Measurements from ENCODE around the gene ZFYVE16.
"Not testable (repeated sequence)": the region's sequence is repeated elsewhere in the genome, so short reads cannot be mapped to it uniquely, and the experiment has no call there.

The ZFYVE16 gene

DNA sequence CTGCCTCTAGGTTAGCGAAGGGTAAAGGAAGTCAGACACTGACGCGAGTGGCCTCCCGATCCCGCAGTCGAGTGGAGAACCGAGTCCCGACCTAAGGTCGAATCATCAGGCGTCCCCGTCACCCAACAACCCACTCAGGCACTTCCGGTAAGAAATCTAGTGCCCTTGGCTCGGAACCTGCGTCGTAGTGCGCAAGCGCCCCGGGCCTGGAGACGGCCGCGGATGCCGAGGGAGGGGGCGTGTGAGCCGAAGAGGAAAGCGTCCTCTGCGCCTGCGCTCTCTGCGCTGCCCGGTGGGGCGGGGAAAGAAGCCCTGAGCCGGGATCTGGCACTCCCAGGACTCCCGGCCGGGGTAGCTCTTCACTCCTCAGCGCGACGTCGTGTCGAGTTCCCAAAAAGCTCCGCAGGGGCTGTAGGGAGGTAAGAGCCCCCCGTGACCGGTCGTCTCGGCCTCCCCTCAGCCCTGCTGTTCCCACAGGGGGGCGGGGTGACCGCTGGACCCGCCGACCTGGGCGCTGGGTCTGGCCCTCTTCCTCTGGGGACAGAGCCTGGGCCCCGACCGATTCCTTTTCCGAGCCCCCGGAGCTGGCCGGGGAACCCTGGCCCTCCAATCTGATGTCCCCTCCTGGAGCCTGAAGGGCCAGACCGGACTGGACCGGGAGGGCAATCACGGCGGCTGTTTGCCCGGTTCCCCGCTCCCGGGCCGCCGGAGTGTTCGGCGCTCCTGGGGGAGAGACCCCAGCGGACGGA is at the start of gene ZFYVE16:
Gene ZFYVE16 (plus strand): TSS at position 330 of the 749 bp plus-strand sequence. CDS start 26,084 bp downstream, outside the sequence.
- DNase-seq (ENCODE audit: low read depth) = peak; percentile 97

DNA sequence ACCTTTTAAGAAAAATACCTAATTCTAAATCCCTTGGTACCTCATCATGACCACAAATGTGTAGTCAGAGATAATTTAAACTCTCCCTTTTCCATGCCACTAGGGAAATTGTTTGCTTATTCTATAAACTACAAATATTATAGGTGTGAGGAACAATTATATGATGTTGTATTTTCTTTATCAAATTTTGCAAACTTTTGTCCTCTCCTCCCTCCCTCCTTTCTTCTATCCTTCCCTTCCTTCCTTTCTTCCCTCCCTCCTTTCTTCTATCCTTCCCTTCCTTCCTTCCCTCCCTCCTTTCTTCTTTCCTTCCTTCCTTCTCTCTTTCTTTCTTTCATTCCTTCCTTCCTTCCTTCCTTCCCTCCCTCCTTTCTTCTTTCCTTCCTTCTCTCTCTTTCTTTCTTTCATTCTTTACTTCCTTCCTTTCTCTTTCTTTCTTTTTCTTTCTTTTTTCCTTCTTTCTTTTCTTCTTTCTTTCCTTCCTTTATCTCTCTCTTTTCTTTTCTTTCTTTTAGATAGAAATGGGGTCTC is 46.9 kb upstream of the ZFYVE16 start:
- no peak for DNase-seq (ENCODE audit: low read depth)

DNA sequence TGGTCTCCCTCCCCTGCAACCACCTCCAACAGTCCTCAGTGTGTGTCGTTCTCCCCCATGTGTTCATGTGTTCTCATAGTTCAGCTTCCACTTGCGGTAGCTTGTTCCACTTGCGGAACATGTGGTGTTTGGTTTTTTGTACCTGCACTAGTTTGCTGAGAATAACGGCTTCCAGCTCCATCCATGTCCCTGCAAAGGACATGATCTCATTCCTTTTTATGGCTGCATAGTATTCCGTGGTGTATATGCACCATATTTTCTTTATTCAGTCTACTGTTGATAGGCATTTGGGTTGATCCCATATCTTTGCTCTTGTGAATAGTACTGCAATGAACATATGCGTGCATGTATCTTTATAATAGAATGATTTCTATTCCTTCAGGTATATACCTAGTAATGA is 43.0 kb upstream of the ZFYVE16 start:
- no peak for DNase-seq (ENCODE audit: low read depth)

DNA sequence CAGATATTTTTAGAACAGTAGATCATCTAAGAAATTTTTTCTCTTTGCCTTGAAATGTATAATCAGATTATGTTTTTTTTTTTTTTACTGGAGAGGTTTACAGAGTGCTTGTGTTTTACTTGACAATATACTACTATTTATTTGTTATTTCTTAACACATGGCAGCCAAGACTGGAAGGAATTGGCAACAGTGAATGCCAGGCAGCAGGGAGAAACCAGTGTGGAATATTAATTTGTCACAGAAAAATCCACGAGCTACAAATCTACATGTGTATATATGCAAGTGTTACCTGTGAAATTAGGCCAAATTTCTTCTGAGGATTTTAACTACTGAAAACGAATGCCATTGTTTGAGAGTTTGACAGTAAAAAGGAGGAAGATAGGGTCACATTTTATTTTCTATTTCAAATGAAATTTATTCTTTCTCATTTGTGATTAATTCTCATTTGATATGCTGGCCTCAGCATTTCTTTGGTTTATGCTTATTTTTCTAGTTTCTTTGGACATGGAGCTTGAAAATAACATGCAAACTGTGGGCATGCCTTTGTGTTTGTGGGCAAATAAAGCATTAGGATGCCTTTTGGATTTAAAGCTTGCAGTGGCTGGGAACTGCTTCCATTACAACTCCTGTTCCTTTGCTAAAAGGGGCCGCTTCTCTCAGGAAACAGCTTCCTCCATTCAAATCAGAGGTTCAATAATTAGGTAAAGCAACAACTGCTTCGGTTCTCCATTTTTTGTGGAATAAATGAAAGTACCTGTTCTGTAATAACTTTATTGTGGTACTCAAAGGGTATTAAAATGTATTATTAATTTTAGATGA is 39.0 kb upstream of the ZFYVE16 start:
- no peak for DNase-seq (ENCODE audit: low read depth)

DNA sequence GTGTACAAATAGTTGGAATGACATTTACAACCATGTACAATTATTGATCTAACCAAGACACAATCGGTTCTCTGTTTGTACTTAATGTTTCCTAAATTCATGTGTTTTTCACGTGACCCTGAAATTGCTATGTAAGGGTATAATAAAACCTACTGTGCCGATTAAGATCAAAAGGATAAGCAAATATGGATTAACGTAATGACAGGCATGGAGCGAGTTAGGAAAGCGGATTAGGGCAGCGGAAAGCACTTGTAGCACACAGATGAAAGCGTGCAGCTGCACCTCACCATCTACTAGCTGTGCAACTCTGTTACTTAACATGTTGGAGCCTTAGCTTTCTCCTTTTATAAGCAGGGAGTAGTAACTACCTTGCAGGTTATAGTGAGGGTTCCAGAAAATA is 38.3 kb upstream of the ZFYVE16 start:
- DNase-seq (ENCODE audit: low read depth) = peak; percentile 0

DNA sequence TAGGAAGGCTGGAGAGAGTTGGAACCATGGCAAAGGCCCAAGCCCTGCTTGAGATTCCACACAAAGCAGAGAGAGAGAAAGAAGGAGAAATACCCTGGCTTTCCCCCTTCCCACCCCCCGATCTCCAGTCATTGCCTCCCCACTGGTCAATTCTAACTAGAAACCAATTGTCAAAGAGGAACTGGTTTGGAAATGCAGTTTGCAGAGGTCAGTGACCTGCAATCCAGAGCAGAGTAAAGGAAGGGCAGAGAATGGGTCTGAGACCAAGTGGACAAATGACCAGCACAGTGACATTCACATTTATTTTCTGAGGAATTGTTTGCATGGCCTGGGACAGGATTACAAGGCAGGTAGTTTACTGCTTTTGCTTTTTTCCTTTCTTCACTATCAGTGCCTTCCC is 37.5 kb upstream of the ZFYVE16 start:
- no peak for DNase-seq (ENCODE audit: low read depth)

DNA sequence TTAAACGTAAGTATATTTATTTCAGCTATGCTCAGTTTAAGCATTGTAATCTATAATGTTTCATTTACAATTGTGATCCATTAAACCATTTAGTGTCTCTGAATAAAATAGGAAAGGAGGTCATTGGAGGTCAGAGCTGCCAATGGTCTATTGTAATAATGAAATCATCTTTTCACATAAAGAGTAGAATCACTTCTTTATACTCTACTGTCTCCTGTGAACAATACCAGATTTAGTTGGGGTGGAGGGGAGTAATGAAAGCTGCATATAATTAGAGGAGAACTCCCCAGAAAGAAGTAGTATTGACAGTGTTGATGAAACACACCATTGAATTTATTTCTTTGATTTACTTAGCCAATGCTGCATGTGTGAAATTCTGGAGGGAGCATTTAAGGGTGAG is 35.1 kb upstream of the ZFYVE16 start:
- DNase-seq (ENCODE audit: low read depth) = no peak

DNA sequence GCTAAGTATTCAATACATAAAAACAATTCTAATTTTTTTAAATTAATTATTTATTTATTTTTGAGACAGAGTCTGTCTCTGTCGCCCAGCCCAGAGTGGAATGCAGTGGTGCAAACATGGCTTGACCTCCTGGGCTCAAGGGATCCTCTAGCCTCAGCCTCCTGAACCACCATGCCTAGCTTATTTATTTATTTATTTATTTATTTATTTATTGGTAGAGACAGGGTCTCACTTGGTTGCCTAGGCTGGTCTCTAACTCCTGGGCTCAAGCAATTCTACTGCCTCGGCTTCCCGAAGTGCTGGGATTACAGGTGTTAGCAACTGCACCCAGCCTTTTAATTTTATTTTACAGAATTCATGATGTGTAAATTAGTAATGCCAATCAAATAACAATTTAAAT is 33.7 kb upstream of the ZFYVE16 start:
- no peak for DNase-seq (ENCODE audit: low read depth)

DNA sequence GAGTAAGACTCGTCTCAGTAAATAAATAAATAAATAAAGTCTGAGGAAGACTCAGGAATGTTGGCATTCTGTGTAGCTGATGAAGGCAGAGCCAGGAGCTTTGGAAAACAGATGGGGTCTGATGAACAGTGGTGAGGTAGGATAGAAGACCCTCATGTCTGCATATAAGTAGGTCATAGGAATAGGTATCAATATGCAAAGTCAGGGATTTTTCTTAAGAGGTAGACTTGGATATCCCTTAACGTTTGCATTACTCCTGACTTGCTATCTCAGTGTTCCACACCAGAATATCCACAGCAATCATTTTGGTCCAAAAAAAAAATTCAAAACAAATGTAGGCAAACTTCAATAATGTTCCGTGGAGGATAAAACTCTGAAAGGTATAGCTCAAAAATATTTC is 31.3 kb upstream of the ZFYVE16 start:
- no peak for DNase-seq (ENCODE audit: low read depth)

DNA sequence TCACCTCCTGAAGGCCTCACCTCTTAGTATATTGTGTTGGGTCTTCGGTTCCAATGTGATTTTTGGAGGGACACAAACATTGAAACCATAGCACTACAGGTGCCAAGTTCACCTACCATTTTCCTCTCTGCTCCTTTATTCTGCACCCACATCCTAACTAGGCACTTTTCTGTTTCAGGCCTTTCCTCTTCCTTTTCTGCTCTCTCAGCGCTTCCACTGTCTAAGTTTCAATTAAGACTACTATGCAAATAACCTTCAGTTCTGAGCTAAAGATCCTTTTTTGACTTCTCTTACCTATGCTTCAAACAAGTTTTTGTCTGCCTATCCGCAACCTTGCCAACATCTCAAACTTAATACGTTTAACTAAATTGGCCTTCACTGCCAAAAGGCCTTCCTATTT is 25.4 kb upstream of the ZFYVE16 start:
- DNase-seq (ENCODE audit: low read depth) = no peak

DNA sequence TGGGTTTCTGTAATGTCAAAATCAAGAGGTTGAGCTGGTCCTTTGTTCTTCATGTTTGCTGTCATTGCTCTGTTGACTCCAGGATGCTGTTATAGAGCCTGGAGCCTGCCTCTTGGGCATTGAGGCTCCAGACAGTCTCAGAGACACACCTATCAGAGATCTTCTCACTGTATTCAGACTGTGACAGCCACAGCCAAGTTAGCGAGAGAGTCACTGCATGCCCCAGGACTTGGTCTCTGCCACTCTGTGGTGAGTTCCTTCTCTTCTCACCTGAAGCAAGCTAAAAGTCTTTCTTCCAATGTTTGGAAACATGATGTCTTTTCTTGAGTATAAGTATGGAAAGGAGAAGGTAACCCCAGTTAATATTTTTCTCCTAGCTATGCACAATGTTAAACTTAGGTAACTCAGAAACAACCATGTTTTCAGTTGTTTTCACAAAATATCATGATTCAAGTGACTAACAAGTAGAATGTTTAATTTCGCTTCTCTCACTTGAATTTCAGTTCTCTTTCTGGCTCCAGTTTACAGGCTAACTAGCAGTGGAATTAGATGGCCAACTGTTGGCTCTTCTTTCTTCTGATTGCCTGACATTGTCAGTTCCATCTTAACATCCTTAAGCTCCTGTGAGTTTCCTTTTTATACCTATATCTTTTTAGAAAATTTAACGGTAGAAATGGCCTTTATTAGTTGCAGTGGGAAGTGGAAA is 20.6 kb upstream of the ZFYVE16 start:
- DNase-seq (ENCODE audit: low read depth) = no peak

DNA sequence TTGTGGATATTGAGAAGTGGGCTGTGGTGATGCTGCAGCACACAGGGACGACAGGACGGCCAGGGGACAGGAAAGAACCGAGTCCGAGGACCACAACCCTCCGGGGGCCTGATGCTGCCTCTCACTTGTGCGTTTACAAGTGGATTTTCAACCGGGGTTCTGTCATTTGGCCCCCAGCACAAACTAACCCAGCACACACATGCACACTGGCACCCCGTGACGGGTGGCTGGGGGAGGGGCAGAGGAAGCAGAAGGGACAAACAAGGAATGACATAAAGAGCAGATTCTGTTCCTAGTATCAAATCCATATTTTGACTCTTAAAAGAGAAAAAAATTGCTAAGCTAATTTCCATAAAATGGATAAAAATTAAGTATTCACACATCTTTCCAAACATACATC is 18.3 kb upstream of the ZFYVE16 start:
- DNase-seq (ENCODE audit: low read depth) = no peak

DNA sequence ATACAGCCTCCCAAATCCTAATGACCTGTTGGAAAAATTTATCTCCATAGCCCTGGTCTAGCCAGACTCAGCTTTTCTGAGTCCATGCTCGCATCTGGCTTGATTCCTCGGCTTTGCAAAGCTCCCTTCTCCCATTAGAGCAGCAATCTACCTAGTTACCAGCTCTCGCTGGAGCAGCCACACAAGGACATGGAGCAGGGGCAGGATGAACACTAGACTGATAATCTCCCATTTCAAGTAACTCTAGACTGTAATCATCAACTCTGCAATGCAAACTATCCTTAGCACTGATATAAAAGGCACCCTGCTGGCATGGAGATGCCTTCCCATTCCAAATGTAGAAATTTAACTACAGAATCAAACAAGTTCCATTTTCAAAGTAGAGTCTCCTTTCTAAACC is 17.5 kb upstream of the ZFYVE16 start:
- DNase-seq (ENCODE audit: low read depth) = not testable (repeated sequence)

DNA sequence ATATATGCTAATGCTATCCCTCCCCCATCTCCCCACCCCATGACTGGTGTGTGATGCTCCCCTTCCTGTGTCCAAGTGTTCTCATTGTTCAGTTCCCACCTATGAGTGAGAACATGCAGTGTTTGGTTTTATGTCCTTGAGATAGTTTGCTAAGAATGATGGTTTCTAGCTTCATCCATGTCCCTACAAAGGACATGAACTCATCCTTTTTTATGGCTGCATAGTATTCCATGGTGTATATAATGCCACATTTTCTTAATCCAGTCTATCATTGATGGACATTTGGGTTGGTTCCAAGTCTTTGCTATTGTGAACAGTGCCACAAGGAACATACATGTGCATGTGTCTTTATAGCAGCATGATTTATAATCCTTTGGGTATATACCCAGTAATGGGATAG is 16.6 kb upstream of the ZFYVE16 start:
- DNase-seq (ENCODE audit: low read depth) = not testable (repeated sequence)

DNA sequence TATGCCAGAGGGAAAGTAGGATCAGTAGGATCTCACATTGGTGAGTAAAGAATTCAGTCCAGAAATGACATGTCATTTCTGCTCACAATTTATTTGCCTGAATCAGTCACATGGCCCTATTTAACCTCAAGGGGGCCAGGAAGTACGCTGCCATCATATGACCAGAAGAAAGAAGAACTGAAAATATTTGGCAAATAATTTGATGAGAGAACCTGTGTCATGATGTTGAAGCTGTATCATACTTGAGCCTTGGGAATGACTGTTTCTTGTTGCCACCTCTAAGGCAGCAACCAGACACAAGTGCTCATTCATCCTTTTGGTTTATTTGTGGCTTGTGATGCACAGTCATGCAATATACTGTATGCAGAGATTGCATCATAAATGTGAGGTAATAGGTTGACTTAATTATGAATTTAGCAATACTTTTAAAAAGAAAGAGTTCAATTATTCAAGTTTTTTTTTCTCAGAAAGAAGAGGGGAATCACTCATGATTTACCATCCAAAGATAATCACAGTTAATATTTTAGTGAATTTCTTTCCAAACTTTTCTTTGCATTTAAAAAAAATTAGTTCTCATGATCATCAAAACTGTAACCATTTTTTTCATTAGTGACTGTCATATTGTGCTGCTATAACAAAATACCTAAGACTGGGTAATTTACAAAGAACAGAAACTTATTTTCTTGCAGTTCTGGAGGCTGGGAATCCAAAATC is 8.2 kb upstream of the ZFYVE16 start:
- DNase-seq (ENCODE audit: low read depth) = peak; percentile 69

DNA sequence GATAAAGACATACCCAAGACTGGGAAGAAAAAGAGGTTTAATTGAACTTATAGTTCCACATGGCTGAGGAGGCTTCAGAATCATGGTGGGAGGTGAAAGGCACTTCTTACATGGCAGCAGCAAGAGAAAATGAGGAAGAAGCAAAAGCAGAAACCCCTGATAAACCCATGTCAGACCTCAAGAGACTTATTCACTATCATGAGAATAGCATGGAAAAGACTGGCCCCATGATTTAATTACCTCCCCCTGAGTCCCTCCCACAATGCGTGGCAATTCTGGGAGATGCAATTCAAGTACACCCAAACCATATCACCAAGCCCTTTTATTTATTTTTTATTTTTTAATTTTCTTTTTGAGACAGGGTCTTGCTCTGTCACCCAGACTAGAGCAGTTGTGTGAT is 7.5 kb upstream of the ZFYVE16 start:
- not testable (repeated sequence) for DNase-seq (ENCODE audit: low read depth)

DNA sequence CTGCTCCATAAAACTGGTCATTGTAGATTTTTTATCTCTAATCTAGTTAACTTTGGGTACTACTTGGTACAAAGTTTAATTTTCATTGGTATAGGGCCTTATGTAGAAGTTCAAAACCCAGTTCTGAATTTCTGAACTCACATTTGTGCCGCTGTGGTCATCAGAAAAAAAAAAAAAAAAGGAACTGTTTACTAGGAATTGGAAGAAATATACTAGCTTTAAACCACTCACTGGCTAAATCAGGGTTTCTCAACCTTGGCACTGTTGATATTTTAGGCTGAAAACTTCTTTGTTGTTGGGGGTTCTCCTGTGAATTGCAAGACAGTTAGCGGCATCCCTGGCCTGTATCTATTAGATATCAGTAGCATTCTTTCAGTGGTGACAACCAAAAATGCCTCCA is 4.1 kb upstream of the ZFYVE16 start:
- DNase-seq (ENCODE audit: low read depth) = no peak

DNA sequence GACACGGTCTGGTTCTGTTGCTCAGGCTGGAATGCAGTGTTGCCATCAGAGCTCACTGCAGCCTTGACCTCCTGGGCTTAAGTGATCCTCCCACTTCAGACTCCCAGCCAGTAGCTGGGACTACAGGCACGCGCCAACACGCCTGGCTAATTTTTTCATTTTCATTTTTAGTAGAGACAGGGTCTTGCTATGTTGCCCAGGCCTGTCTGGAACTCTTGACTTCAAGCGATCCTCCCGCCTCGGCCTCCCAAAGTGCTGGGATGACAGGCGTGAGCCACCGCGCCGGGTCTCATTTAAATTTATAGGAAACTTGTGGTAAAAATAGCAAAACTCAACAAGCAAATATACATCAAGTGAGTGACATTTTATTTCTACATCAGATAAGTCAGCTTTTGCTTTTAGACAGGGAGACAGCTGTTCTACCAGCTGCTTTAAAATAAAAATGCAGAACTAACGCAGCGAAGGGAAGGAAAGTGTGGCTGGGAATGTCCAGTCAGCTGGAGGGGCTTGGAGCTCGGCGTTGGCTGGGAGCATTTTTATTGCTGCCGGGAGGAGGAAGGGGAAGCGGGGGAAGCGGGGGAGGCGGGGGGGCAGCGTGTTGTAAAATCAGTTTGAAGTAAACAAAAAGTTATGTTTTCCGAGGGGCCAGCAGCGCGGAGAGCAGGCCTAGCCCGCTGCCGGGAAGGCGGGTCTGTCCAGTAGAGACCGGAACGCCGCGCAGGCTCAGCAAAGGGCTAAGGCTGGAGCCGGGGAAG is 707 bp upstream of the ZFYVE16 start:
- peak; percentile 28 for DNase-seq (ENCODE audit: low read depth)

DNA sequence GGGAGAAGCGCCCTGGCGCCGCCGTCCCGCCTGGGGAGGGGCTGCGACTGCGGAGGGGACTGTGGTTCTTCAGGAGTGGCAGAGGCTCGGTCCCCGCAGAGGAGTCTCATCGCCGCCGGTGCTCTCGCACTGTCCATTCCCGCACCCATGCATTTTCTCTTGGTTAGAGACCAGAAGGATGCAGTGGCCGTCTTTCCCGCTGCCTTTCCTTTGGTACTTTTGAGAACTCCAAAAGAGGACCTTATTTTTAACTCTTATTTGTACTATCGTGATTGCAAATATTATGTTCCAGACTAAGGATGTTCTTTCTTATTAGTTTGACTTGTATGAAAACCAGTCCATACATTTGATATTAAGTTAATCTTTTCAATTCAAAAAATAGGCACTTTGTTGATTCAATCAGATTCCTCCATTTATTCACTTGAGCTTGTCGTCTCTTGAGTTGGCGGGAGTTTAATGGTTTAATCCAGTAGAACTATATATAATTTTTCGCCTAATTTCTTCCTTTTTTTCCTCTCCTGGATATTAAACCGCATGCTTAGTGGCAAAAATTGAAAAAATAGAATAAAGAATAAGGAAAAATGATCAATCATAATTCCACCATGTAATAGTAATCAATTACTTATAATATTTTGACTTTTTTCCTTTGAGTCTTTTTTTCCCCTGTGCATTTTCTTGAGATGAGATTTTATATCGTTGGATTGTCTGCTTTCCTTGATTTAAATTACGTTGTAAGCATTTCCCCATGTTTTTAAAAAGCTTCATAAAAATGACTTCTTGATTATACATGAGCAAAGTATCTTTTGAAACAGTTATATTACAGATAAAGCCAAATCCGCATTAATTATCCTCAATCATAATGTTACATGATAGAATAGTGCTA is 861 bp downstream of the ZFYVE16 start:
- DNase-seq (ENCODE audit: low read depth) = peak; percentile 36

DNA sequence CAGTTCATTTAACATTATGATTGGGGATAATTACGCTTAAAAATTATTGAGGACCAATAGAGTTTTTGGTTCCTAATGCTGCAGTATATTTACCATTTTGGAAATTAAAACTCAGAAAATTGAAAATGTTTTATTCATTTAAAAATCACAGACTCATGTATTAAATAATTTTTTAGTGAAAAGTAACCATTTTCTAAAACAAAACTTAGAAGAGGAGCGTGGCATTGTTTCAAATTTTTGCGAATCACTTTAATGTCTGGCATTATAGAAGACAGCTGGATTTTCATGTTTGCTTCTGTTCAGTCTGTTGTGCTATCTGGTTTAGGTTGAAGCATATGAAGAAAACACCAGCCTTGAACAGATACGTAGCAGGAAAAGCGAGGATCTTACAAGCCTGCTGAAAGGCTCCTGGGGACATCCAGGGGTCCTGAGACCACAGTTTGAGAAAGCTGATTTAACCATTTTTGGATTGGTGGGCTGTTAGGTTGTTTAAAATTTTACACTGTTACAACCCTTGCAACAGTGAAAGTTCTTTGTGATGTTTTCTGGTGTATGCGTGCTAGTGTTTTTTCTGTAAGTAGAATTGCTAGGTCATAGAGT is 1.6 kb downstream of the ZFYVE16 start:
- DNase-seq (ENCODE audit: low read depth) = peak; percentile 11
